ENCODE measurements around the gene MGAT4C.
"Not testable (repeated sequence)": the region's sequence is repeated elsewhere in the genome, so short reads cannot be mapped to it uniquely, and the experiment has no call there.

The MGAT4C gene

DNA sequence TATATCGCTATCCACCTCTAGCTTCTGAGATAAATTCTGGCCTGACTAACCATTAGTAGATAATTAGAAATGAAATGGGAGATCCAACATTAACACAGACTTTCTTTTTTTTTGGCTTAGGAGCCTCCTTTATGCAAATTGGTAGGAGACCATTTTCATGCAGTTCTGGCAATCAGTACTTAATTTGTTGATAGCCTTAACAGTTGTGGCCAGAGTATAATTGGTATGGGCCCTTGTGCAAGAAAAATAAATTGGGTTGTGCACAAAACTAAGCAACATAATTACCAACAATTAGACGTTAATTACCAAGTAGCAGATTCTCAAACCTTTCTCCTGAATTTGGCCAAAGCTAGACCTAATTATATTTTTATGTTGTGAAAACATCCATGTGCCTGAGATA lies 111.0 kb downstream of the MGAT4C start:
- Histone ChIP-seq H3K4me1 (ENCODE audit: insufficient read depth, low read length) (no peaks in the 10 kb centered on the region), H3K9me3 (ENCODE audit: low read length) (no peaks in the 10 kb centered on the region), H2AFZ (ENCODE audit: low read depth, low read length) (no peak overlapping the region), H3K27me3 (ENCODE audit: insufficient read depth, low read length) (no peaks in the 10 kb centered on the region), H3K36me3 (ENCODE audit: insufficient read depth, low read length) (no peaks in the 10 kb centered on the region), H3K4me3 (ENCODE audit: low read length) (no peak overlapping the region)

DNA sequence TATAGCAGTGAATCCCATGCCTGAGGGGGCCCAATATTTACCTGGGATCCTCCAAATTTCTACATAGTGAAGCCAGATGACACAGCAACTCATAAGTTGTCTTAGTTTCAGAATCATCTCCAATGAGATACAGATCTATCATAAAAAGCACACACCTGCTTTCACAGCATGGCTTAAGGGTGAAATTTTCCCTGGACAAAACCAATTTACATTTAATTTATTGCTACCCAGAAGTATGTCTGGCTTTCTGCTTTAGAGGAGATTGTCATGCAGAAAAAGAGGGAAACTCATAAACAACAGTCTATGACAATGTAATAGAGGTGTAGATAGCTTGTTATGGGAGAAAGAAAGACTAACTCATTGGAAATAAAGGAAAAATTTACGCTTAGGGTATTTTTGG lies 113.0 kb downstream of the MGAT4C start:
- Histone ChIP-seq H2AFZ (ENCODE audit: low read depth, low read length) (no peak overlapping the region), H3K9me3 (ENCODE audit: low read length) (no peaks in the 10 kb centered on the region)

DNA sequence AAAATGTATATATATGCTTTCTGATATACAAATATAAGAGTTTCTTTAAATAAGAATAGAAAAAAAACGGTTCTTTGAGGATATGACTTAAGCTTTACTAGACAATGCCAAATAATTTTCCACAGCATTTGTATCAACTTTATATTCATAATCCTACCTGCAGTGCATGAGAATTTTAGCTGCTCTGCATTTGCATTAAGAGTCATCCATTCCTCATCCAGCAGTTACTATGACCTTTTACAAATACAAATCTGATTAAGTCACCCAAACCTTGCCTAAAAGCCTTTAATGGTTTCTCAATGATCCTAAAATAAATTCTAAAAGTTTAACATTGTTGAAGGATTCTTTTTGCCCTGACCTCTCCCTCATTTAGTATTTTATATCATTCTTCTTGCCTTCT lies 116.5 kb downstream of the MGAT4C start:
- Histone ChIP-seq H3K9me3 (ENCODE audit: low read length) (no peaks in the 10 kb centered on the region), H3K27me3 (ENCODE audit: insufficient read depth, low read length) (no peaks in the 10 kb centered on the region), H3K4me1 (ENCODE audit: insufficient read depth, low read length) (peaks cover 2% of the 10 kb centered on the region), H3K4me3 (ENCODE audit: low read length) (no peak overlapping the region), H3K36me3 (ENCODE audit: insufficient read depth, low read length) (no peaks in the 10 kb centered on the region), H2AFZ (ENCODE audit: low read depth, low read length) (no peak overlapping the region)

More for the DNA sequence above, 113.0 kb downstream of the MGAT4C start:
- Histone ChIP-seq H3K4me1 (ENCODE audit: insufficient read depth, low read length) (no peaks in the 10 kb centered on the region), H3K4me3 (ENCODE audit: low read length) (no peak overlapping the region), H3K36me3 (ENCODE audit: insufficient read depth, low read length) (no peaks in the 10 kb centered on the region), H3K27me3 (ENCODE audit: insufficient read depth, low read length) (no peaks in the 10 kb centered on the region)

GRCh38 chr12:86138770-86139169 lies 117.4 kb downstream of the MGAT4C start:
- no peak overlapping the region for H3K4me3 ChIP-seq (ENCODE audit: low read length)
- no peaks in the 10 kb centered on the region for H3K27me3 ChIP-seq (ENCODE audit: insufficient read depth, low read length)
- H3K36me3 ChIP-seq (ENCODE audit: insufficient read depth, low read length), result no peaks in the 10 kb centered on the region
- no peaks in the 10 kb centered on the region for H3K9me3 ChIP-seq (ENCODE audit: low read length)
- peaks cover 6% of the 10 kb centered on the region for H3K4me1 ChIP-seq (ENCODE audit: insufficient read depth, low read length)
- H2AFZ ChIP-seq (ENCODE audit: low read depth, low read length), result no peak overlapping the region

DNA sequence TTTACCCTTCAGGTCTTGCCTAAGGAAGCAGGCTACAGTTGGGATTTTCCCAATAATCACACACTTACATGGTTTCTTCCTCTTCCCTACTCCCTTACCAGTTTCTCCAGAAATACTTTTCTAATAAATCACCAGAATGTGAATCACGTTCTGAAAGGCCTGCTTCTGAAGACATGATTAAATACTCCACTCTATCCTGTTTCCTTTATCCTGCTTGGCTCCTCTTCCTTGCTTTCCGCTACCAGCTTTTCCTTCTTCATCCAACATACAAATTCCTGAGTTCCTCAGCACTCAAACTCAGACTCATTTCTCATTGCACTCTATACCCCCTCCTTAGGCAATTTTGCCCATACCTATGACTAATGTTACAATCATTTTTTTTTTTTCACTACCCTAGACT lies 118.3 kb downstream of the MGAT4C start:
- no peaks in the 10 kb centered on the region for H3K27me3 ChIP-seq (ENCODE audit: insufficient read depth, low read length)
- H3K4me3 ChIP-seq (ENCODE audit: low read length), result no peak overlapping the region
- no peaks in the 10 kb centered on the region for H3K9me3 ChIP-seq (ENCODE audit: low read length)
- H3K36me3 ChIP-seq (ENCODE audit: insufficient read depth, low read length), result no peaks in the 10 kb centered on the region
- H2AFZ ChIP-seq (ENCODE audit: low read depth, low read length), result no peak overlapping the region
- H3K4me1 ChIP-seq (ENCODE audit: insufficient read depth, low read length), result peaks cover 6% of the 10 kb centered on the region

- no peaks in the 10 kb centered on the region for H3K36me3 ChIP-seq (ENCODE audit: insufficient read depth, low read length)
- H3K4me3 ChIP-seq (ENCODE audit: low read length), result no peak overlapping the region
- no peaks in the 10 kb centered on the region for H3K9me3 ChIP-seq (ENCODE audit: low read length)
- H3K27me3 ChIP-seq (ENCODE audit: insufficient read depth, low read length), result no peaks in the 10 kb centered on the region
- H2AFZ ChIP-seq (ENCODE audit: low read depth, low read length), result no peak overlapping the region
- H3K4me1 ChIP-seq (ENCODE audit: insufficient read depth, low read length), result peaks cover 6% of the 10 kb centered on the region
Observed at GRCh38 chr12:86134561-86134960, 121.6 kb downstream of the MGAT4C start.

- not testable (repeated sequence) for H3K27me3 ChIP-seq (ENCODE audit: insufficient read depth, low read length); H2AFZ ChIP-seq (ENCODE audit: low read depth, low read length); H3K36me3 ChIP-seq (ENCODE audit: insufficient read depth, low read length); H3K9me3 ChIP-seq (ENCODE audit: low read length); H3K4me1 ChIP-seq (ENCODE audit: insufficient read depth, low read length); H3K4me3 ChIP-seq (ENCODE audit: low read length)
Observed at GRCh38 chr12:86126900-86127299, 129.3 kb downstream of the MGAT4C start.

- Histone ChIP-seq H2AFZ (ENCODE audit: low read depth, low read length) (no peak overlapping the region), H3K9me3 (ENCODE audit: low read length) (no peaks in the 10 kb centered on the region), H3K4me1 (ENCODE audit: insufficient read depth, low read length) (no peaks in the 10 kb centered on the region), H3K36me3 (ENCODE audit: insufficient read depth, low read length) (no peaks in the 10 kb centered on the region), H3K4me3 (ENCODE audit: low read length) (no peak overlapping the region), H3K27me3 (ENCODE audit: insufficient read depth, low read length) (no peaks in the 10 kb centered on the region)
Observed at GRCh38 chr12:86122846-86123468, 133.2 kb downstream of the MGAT4C start.

- H3K4me1 ChIP-seq (ENCODE audit: insufficient read depth, low read length), result no peaks in the 10 kb centered on the region
- no peak overlapping the region for H3K4me3 ChIP-seq (ENCODE audit: low read length)
- no peaks in the 10 kb centered on the region for H3K27me3 ChIP-seq (ENCODE audit: insufficient read depth, low read length)
- no peaks in the 10 kb centered on the region for H3K9me3 ChIP-seq (ENCODE audit: low read length)
- H3K36me3 ChIP-seq (ENCODE audit: insufficient read depth, low read length), result no peaks in the 10 kb centered on the region
- no peak overlapping the region for H2AFZ ChIP-seq (ENCODE audit: low read depth, low read length)
Observed at GRCh38 chr12:86118161-86118560, 138.0 kb downstream of the MGAT4C start.

DNA sequence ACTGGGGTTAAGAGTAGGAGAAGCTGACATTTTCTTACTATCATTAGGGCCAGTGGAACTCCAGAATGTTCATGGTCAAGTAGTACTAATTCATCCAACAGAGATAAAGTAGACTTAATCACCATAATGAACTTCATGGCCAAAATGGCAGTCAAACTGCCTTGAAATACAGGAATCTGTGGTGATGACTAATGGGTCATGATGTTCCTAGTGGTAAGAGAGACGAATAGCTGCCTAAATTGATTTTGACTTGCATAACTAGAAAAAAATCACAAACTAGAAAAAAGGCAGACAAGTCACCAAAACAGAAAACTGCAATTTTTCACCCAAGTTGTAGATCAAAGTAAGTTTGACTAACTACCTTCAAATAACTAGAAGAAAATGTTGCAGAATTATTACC lies 138.5 kb downstream of the MGAT4C start:
- no peak overlapping the region for H2AFZ ChIP-seq (ENCODE audit: low read depth, low read length)
- H3K27me3 ChIP-seq (ENCODE audit: insufficient read depth, low read length), result no peaks in the 10 kb centered on the region
- H3K36me3 ChIP-seq (ENCODE audit: insufficient read depth, low read length), result no peaks in the 10 kb centered on the region
- no peaks in the 10 kb centered on the region for H3K9me3 ChIP-seq (ENCODE audit: low read length)
- H3K4me1 ChIP-seq (ENCODE audit: insufficient read depth, low read length), result no peaks in the 10 kb centered on the region
- H3K4me3 ChIP-seq (ENCODE audit: low read length), result no peak overlapping the region

DNA sequence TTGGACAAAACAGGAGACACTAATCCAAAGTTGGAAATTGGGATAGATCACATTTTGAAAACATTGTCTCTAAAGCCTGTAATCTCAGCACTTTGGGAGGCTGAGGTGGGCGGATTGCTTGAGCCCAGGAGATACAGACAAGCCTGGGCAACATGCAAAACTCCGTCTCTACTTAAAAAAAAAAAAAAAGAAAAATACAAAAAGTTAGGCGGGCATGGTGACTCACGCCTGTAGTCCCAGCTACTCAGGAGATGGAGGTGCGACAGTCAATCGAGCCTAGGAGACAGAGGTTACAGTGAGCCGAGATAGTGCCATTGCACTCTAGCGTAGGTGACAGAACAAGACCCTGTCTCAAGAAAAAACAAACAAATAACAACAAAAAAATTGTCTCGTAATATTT lies 152.1 kb downstream of the MGAT4C start:
- H3K4me3 ChIP-seq (ENCODE audit: low read length), result no peak overlapping the region
- no peaks in the 10 kb centered on the region for H3K36me3 ChIP-seq (ENCODE audit: insufficient read depth, low read length)
- peaks cover 5% of the 10 kb centered on the region for H3K4me1 ChIP-seq (ENCODE audit: insufficient read depth, low read length)
- H3K9me3 ChIP-seq (ENCODE audit: low read length), result no peaks in the 10 kb centered on the region
- no peak overlapping the region for H2AFZ ChIP-seq (ENCODE audit: low read depth, low read length)
- H3K27me3 ChIP-seq (ENCODE audit: insufficient read depth, low read length), result no peaks in the 10 kb centered on the region

DNA sequence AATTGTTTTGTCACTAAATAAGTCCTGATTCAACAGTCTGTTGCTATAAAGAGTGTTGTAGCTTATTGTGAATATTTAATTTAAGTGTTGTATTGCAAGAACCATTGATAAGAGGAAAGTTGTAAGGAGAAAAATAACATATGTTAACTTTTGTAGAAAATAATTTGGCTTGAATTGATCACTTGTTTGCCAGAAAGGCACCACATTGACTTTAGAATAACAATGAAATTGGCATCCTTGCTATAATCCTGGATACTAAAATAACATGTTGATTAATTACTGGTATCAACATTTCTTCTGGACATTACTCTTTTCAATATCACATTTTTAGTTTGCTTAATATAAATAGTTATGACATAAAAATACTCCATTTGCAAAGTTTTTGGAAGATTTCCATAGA lies 159.0 kb downstream of the MGAT4C start:
- Histone ChIP-seq H3K36me3 (ENCODE audit: insufficient read depth, low read length) (no peaks in the 10 kb centered on the region), H3K27me3 (ENCODE audit: insufficient read depth, low read length) (no peaks in the 10 kb centered on the region), H3K4me1 (ENCODE audit: insufficient read depth, low read length) (no peaks in the 10 kb centered on the region), H3K4me3 (ENCODE audit: low read length) (no peak overlapping the region), H3K9me3 (ENCODE audit: low read length) (no peaks in the 10 kb centered on the region), H2AFZ (ENCODE audit: low read depth, low read length) (no peak overlapping the region)

DNA sequence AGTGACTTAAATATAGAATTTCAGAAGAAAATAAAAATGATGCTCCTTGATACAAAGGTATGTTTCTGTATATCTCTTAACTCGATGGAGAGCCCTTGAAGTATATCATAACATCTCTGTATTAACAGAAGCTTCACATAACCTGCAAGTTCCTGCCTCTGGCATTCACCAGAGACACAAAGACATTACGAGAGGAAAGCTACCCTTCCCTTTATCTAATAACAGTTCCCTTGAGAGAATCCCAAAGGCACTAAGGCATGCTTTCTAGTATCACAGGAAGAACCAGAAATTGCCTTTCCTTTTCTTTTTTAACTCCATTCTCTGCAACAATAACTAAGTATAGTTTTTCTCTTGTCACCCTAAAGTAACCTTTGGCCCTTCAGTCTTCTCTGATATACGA lies 164.5 kb downstream of the MGAT4C start:
- no peaks in the 10 kb centered on the region for H3K27me3 ChIP-seq (ENCODE audit: insufficient read depth, low read length)
- H3K4me1 ChIP-seq (ENCODE audit: insufficient read depth, low read length), result peaks cover 8% of the 10 kb centered on the region
- no peaks in the 10 kb centered on the region for H3K9me3 ChIP-seq (ENCODE audit: low read length)
- peak overlapping the region; percentile 10 for H2AFZ ChIP-seq (ENCODE audit: low read depth, low read length)
- no peak overlapping the region for H3K4me3 ChIP-seq (ENCODE audit: low read length)
- H3K36me3 ChIP-seq (ENCODE audit: insufficient read depth, low read length), result no peaks in the 10 kb centered on the region

DNA sequence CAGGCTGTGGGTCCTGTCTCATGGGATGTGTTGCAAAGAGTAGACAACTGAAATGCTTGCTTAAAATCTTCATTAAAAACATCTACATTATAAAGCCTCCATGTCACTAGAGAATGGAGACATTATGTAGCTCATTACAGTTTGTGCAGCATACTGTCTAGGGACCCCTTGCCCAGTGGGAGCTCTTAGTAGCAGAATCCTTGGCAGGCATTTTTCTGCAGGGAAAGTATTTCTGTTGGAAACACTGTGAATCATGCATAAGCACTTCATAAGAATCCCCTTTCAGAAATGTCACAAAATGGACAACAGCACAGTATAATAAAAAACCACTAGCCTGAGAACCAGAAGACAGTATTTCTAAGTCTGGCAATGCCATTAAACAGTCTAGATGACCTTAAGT lies 174.3 kb downstream of the MGAT4C start:
- Histone ChIP-seq H3K4me3 (ENCODE audit: low read length) (no peak overlapping the region), H3K27me3 (ENCODE audit: insufficient read depth, low read length) (no peaks in the 10 kb centered on the region), H2AFZ (ENCODE audit: low read depth, low read length) (peak overlapping the region; percentile 30), H3K36me3 (ENCODE audit: insufficient read depth, low read length) (no peaks in the 10 kb centered on the region), H3K9me3 (ENCODE audit: low read length) (no peaks in the 10 kb centered on the region), H3K4me1 (ENCODE audit: insufficient read depth, low read length) (peaks cover 22% of the 10 kb centered on the region)
